Measurements from ENCODE around the gene CNIH2.

Gene CNIH2

DNA sequence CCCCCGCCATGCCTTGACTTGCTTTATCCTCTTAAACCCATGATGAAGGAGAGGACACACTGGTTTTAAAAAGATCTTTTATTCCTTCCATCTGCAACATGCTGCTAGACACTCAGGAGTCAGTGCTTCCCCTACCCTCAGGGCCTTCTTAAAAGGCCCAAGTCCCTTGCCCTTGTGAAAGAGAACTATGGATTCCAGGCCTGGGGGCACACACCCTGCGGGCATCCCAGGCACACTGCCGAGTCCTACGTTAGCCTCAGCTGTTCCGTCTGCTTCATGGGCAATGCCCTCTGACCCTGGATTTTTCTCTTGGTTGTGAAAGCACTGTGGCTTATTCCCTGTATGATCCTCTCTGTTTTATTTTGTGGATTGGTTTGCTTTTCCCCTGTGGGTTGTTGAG, 44.7 kb upstream of the CNIH2 start:
- no peak for DNase-seq (ENCODE audit: extremely low spot score)
- ChIA-PET CTCF (no interaction called here), POLR2A (no interaction called here)
- no peak for TF ChIP-seq SUZ12 (IDR thresholded peaks at IDR 0.05)

DNA sequence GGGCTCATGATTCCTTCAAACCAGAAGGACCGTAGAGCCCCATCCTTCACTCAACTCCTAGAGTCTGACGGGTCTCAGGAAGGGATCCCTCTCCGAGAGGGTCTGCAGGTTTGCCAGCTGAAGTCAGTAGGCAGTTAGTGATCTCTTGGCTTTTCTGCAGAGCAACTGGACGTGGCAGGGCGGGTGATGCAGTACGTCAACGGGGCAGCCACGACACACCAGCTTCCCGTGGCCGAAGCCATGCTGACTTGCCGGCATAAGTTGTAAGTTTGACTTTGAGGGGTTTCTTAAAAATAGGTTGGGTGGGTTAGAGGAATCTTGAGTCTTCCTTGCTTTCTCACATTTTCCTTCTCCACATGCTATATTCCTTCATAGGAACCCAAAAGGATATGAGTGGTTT, 42.8 kb upstream of the CNIH2 start:
- ChIA-PET POLR2A (no interaction called here), CTCF (no interaction called here)
- no peak for DNase-seq (ENCODE audit: extremely low spot score)
- TF ChIP-seq FOXA1 (IDR thresholded peaks at IDR 0.05): no peak
- no peak for TF ChIP-seq NFRKB (IDR thresholded peaks at IDR 0.05)
- TF ChIP-seq CTBP1 (IDR thresholded peaks at IDR 0.05; ENCODE audit: borderline replicate concordance): no peak
- no peak for TF ChIP-seq SUZ12 (IDR thresholded peaks at IDR 0.05)
- TF ChIP-seq TARDBP (IDR thresholded peaks at IDR 0.05): no peak

DNA sequence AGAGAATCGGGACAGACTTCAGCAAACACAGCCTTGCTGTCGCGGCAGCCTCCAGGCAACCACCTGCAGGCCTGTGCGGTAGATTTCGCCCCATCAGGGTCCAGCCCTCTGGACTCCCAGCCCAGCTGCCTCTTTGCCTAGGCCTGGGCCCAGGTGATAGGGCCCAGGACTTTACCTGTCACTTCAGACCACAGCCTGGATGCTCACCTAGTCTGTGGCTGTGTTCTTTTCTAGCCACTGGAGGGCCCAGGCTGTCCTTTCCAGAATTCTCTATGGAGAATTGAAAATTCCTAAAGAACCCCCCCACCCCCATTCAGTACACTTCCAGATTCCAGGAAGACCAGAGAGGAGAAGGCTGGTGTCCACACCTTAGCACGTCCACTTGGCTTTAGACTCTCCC, 40.1 kb upstream of the CNIH2 start:
- DNase-seq (ENCODE audit: extremely low spot score): no peak
- ChIA-PET POLR2A (no interaction called here), CTCF (interaction anchor here (2.3 kb wide), 1 partner anchor 15 kb away, joined by 7 read pairs; no protein-coding TSS in a partner anchor)
- TF ChIP-seq CTBP1 (IDR thresholded peaks at IDR 0.05; ENCODE audit: borderline replicate concordance) (no peak), LEF1 (IDR thresholded peaks at IDR 0.05; ENCODE audit: borderline replicate concordance) (no peak), ZNF384 (IDR thresholded peaks at IDR 0.05) (no peak), NFRKB (IDR thresholded peaks at IDR 0.05) (no peak), SUZ12 (IDR thresholded peaks at IDR 0.05) (no peak), FOXA1 (IDR thresholded peaks at IDR 0.05) (no peak), ARNT (IDR thresholded peaks at IDR 0.05) (no peak), BHLHE40 (IDR thresholded peaks at IDR 0.05; ENCODE audit: borderline replicate concordance) (no peak), FOXK2 (IDR thresholded peaks at IDR 0.05) (no peak), HDGF (IDR thresholded peaks at IDR 0.05; ENCODE audit: borderline replicate concordance) (no peak), FOXM1 (IDR thresholded peaks at IDR 0.05; ENCODE audit: borderline replicate concordance) (no peak), ELF4 (IDR thresholded peaks at IDR 0.05) (no peak), TARDBP (IDR thresholded peaks at IDR 0.05) (no peak), SP1 (IDR thresholded peaks at IDR 0.05) (no peak), L3MBTL2 (conservative IDR thresholded peaks at IDR 0.05) (no peak)
- TF ChIP-seq, protein P1, sequence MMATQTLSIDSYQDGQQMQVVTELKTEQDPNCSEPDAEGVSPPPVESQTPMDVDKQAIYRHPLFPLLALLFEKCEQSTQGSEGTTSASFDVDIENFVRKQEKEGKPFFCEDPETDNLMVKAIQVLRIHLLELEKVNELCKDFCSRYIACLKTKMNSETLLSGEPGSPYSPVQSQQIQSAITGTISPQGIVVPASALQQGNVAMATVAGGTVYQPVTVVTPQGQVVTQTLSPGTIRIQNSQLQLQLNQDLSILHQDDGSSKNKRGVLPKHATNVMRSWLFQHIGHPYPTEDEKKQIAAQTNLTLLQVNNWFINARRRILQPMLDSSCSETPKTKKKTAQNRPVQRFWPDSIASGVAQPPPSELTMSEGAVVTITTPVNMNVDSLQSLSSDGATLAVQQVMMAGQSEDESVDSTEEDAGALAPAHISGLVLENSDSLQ (IDR thresholded peaks at IDR 0.05): no peak

GRCh38 chr11:66238786-66239413, 39.1 kb upstream of the CNIH2 start:
- ChIA-PET POLR2A (no interaction called here), CTCF (no interaction called here)
- no peak for DNase-seq (ENCODE audit: extremely low spot score)
- TF ChIP-seq FOXK2 (IDR thresholded peaks at IDR 0.05) (no peak), LEF1 (IDR thresholded peaks at IDR 0.05; ENCODE audit: borderline replicate concordance) (no peak)

GRCh38 chr11:66239511-66239910, 38.5 kb upstream of the CNIH2 start:
- ChIA-PET POLR2A (no interaction called here), CTCF (no interaction called here)
- DNase-seq (ENCODE audit: extremely low spot score): no peak
- TF ChIP-seq LEF1 (IDR thresholded peaks at IDR 0.05; ENCODE audit: borderline replicate concordance): no peak
- TF ChIP-seq, protein P1 (IDR thresholded peaks at IDR 0.05): no peak

- ChIA-PET POLR2A (no interaction called here), CTCF (no interaction called here)
- no peak for DNase-seq (ENCODE audit: extremely low spot score)
- TF ChIP-seq NFRKB (IDR thresholded peaks at IDR 0.05) (no peak), ARNT (IDR thresholded peaks at IDR 0.05) (no peak), FOXA1 (IDR thresholded peaks at IDR 0.05) (no peak), SP1 (IDR thresholded peaks at IDR 0.05) (no peak), HDGF (IDR thresholded peaks at IDR 0.05; ENCODE audit: borderline replicate concordance) (no peak), CTBP1 (IDR thresholded peaks at IDR 0.05; ENCODE audit: borderline replicate concordance) (no peak), SUZ12 (IDR thresholded peaks at IDR 0.05) (no peak), ZNF384 (IDR thresholded peaks at IDR 0.05) (no peak), L3MBTL2 (conservative IDR thresholded peaks at IDR 0.05) (no peak), FOXK2 (IDR thresholded peaks at IDR 0.05) (no peak), BHLHE40 (IDR thresholded peaks at IDR 0.05; ENCODE audit: borderline replicate concordance) (no peak), TARDBP (IDR thresholded peaks at IDR 0.05) (no peak), FOXM1 (IDR thresholded peaks at IDR 0.05; ENCODE audit: borderline replicate concordance) (no peak)
- TF ChIP-seq, protein P1 (IDR thresholded peaks at IDR 0.05): no peak
These were observed 37.8 kb upstream of the CNIH2 start for GRCh38 chr11:66239998-66240780.

DNA sequence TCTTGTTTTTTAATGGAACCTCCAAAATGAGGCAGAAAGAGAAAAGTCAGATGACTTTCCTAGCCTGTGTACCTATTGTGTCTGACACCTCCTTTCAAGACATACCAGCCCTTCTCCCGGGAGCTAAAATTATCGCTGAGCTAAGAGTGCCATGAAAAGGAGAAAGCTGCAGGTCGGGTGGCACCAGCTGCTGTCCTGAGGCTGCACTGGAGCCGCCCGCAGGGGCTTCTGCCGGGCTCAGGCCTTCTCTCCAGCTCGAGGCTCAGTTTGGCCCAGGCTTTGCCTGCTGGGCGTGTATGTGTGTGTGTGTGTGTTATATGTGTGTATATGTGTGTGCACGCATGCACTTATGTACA, 37.2 kb upstream of the CNIH2 start:
- TF ChIP-seq, protein P1 (IDR thresholded peaks at IDR 0.05): no peak
- TF ChIP-seq LEF1 (IDR thresholded peaks at IDR 0.05; ENCODE audit: borderline replicate concordance) (no peak), ZNF384 (IDR thresholded peaks at IDR 0.05) (no peak), FOXA1 (IDR thresholded peaks at IDR 0.05) (no peak)
- CTCF ChIA-PET: interaction anchor here (1.0 kb wide), 1 partner anchor 27 kb away, joined by 3 read pairs; no protein-coding TSS in a partner anchor
- DNase-seq (ENCODE audit: extremely low spot score): no peak
- POLR2A ChIA-PET: interaction anchor here (0.7 kb wide), 1 partner anchor 27 kb away, joined by 3 read pairs; no protein-coding TSS in a partner anchor

Measured in HEK293T (cell line).